GM19193 (cell line): ENCODE data around the gene SETD3.

ENCODE experiments used
- POLR2A ChIP-seq: IDR thresholded peaks from 4 replicates; pipeline ENCODE4 v1.6.1; 2011; ENCODE audit not compliant: insufficient read depth, insufficient read length; ENCODE audit errors: extremely low read depth

Gene SETD3

GRCh38 chr14:99459481-99460100 lies 21.1 kb downstream of the SETD3 start:
- TF ChIP-seq POLR2A = no peak

GRCh38 chr14:99454246-99454645 lies 26.4 kb downstream of the SETD3 start:
- TF ChIP-seq POLR2A = no peak

- no peak for TF ChIP-seq POLR2A
Observed at GRCh38 chr14:99452968-99453367, 27.7 kb downstream of the SETD3 start.

GRCh38 chr14:99451234-99451633 lies 29.4 kb downstream of the SETD3 start:
- TF ChIP-seq POLR2A = no peak

DNA sequence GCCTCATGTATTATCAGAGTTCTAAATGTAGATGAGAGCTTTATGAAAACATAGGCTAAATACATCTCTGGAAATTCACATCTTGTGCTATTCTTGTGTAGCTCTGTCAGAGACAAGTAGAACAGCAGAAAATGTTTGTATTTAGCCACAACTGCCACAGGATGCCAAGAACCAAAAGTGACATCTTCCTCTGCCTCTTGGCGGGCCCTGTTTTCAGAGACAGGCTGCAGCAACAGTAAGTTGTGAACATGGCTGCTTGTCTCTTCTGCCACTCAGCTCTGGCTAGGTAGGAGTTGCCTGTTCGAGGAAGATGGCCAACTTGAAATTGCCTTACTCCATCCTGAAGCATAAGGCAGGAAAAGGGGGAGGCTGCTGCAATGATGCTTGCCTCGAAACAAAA lies 30.4 kb downstream of the SETD3 start:
- TF ChIP-seq POLR2A = no peak

DNA sequence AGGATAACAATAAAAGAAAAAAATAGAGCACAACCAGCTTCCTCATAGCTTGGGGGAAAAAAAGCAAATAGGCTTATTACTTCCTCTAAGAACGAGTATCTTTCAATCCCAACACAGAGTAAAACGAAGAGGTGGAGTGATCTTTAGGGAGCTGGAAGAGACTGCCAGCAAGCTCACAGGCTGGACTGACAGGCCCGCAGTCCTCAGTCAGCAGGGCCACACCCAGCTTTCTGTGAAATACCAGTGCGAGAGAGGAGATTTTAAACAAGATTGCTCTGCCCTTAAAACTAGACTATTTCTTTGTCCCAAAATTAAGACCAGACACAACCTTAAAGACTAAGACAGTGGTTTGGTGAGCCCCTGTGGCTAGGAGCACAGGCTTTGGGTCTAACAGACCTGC lies 32.9 kb downstream of the SETD3 start:
- TF ChIP-seq POLR2A = no peak

DNA sequence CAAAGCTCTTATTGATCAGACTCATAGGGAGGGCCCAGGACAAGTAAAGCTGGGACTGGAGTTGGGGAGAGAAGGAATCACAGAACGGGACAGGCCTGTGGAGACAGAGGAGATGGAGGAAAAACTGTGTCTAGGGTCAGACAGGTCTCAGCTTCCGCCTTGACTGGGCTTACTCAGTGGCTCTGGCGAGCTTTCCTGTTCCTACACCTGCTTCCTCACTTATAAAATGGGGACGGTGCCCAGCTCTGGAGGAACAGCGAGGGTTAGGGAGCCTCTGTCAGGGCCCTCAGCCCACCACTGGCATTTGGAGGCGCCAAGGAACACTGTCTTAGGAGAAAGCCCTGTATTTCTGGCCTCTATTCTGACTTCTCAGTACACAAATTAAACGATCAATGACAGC lies 34.7 kb downstream of the SETD3 start:
- no peak for TF ChIP-seq POLR2A

DNA sequence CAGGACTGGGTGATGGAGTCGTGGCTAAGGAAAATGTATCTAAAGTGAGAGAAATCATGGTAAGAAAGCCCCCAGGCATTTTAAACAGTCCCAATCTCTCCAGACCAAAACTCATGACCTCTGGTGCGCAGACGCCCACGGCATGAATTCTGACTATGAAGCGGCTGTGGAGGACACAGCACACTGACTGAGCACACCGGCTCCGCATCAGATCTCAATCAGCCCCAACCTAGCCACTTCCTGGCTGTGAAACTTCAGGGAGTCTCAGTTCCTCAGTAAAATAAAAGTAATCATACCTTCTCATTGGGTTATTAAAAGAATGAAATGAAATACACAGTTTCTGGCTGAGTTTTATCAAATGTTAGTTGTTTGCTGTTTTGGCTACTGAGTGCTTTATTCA lies 38.7 kb downstream of the SETD3 start:
- no peak for TF ChIP-seq POLR2A

GRCh38 chr14:99441157-99441870 lies 39.3 kb downstream of the SETD3 start:
- TF ChIP-seq POLR2A = no peak

DNA sequence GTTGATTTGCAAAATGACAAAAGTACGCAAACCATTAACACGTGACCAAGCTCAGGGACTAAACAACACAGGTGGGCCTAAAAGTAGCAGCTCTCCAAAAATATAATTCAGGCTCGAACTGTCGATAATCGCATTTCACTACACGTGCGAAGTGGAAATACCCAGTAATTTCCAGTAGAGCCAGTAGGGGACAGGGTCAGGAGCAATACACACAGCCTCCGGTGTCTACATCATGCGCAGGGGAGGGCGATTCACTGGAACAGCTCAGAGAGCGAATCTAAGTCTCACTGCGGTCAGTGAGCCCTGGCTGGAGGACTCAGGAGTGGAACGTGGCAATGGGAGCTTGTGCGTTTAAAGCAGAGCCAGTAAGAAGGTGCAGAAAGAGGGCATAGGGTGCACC lies 40.4 kb downstream of the SETD3 start:
- TF ChIP-seq POLR2A = no peak

DNA sequence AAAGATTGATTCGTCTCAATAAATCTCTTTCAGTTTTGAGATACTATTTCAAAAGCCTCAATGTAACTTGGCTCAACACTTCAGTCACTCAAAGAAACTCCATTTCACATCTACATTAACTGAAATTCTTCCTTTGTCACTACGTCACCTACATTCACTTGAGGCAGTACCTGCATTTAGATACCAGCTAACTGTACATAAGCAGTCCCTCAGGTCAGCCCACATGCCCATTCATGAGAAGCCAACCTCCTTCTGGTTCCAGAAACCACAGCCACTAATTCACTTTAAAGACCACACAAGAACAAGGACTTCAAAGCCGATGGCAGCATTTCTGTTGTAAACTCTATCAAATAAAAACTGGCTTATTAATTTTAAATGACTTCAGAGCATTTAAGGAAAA lies 43.0 kb downstream of the SETD3 start:
- no peak for TF ChIP-seq POLR2A

GRCh38 chr14:99436247-99437180 lies 44.1 kb downstream of the SETD3 start:
- TF ChIP-seq POLR2A = no peak

GRCh38 chr14:99435327-99435726 lies 45.3 kb downstream of the SETD3 start:
- TF ChIP-seq POLR2A = no peak

GRCh38 chr14:99432485-99432884 lies 48.2 kb downstream of the SETD3 start:
- no peak for TF ChIP-seq POLR2A

- no peak for TF ChIP-seq POLR2A
Observed at GRCh38 chr14:99431986-99432385, 48.7 kb downstream of the SETD3 start.
